Stomach smooth muscle (tissue), 2 donors: ENCODE data around the gene DCST1.

ENCODE experiments used
- H3K27ac ChIP-seq: one replicate; pipeline ENCODE4 v1.7.0; 2013; ENCODE audit warnings: mild to moderate bottlenecking, low read length, inconsistent platforms
- H3K27me3 ChIP-seq, 2 donors: one replicate each; pipeline ENCODE4 v1.7.0; 2013; ENCODE audit warnings: low read length in 2 of 2; ENCODE audit not compliant: insufficient read depth in 2 of 2, control insufficient read depth in 1 of 2
- H3K36me3 ChIP-seq, 2 donors: one replicate each; pipeline ENCODE4 v1.7.0; 2013; ENCODE audit warnings: low read length in 2 of 2; ENCODE audit not compliant: control insufficient read depth in 2 of 2, insufficient read depth in 2 of 2
- H3K4me1 ChIP-seq: one replicate; pipeline ENCODE4 v1.7.0; 2013; ENCODE audit warnings: low read length; ENCODE audit not compliant: control insufficient read depth, insufficient read depth
- H3K4me3 ChIP-seq, 2 donors: one replicate each; pipeline ENCODE4 v1.7.0; 2013; ENCODE audit warnings: low read length in 2 of 2
- H3K9ac ChIP-seq, 2 donors: one replicate each; pipeline ENCODE4 v1.7.0; 2013; ENCODE audit warnings: low read length in 2 of 2, mild to moderate bottlenecking in 1 of 2
- H3K9me3 ChIP-seq, 2 donors: one replicate each; pipeline ENCODE4 v1.7.0; 2013; ENCODE audit warnings: low read length in 2 of 2; ENCODE audit not compliant: control insufficient read depth in 2 of 2
- donor health status: healthy.
- donor health status: Pancreatic carcinoma.

DCST1 gene

DNA sequence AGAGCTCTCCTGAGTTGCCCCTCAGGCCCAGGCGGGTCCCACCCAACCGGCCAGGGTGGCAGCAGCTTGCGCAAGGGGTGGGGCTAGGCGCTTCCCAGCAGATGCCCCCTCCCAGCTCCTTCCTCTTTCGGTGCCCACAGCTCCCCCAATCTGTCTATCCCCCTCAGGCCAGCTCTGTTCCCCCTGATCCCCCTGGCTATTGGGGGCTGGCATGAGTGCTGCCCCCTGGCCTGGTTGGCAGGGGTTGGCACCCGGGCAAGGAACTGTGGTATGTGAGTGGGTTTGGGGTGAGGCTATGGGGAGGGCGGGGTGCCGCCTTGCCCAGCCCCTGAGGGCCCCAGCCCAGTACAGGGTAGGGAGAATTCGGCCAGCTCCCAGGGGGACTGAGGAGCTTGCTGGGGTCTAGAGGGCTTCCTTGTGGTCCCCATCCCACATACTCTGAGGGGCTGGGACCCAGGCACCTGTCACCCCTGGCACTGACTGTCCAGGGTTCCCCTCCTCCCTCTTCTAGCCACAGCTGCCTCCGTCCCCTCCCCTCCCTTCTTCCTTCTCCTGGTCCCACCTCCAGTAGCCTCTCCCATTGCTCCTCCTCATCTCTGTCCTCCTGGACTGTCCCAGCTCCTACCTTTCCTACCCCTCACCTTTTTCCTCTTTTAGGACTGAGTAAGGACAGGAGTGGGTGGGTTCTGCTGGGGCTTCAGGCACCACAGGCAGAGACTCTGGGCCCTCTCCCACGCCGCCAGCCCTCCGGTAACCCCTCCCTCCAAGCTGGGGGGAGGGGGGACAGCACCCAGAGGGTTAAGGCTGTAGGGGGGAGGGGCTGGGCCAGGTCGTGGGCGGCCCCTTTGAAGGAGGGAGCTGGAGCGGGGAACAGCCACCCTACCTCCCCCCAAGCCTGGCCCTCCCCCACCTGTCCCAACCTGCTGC lies 25.3 kb upstream of the DCST1 start:
- Histone ChIP-seq H3K9me3 (no peaks in the 10 kb centered on the region), H3K27me3 (no peaks in the 10 kb centered on the region), H3K4me3 (no peak overlapping the region), H3K27ac (peak overlapping the region; percentile 94), H3K4me1 (peaks cover 70% of the 10 kb centered on the region), H3K9ac (peak overlapping the region; percentile 21 to 48), H3K36me3 (no peaks in the 10 kb centered on the region)

DNA sequence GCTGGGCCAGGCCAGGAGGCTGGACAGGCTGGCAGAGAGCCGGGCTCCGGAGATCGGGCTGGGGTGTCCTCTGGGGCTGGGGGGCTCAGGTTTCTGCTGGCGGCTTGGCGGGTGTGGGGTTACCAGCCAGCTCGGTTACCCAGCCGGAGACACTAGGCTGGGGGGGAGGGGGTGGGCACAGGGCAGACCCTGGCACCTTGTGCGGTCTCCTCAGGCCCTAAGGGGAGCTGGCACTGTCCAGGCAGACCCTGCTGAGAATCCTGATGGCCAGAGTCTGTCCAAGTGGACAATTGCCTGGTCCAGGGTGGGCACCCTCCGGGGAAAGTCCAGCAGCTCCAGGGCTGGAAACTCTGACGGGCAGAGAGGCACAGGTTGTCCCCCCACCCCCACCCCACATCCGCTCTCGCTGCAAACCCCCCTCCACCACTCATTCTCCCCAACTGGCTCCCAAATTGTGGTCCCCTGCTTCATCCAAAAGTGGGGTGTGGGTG lies 24.4 kb upstream of the DCST1 start:
- Histone ChIP-seq H3K36me3 (no peaks in the 10 kb centered on the region), H3K27me3 (no peaks in the 10 kb centered on the region), H3K9me3 (no peaks in the 10 kb centered on the region), H3K4me3 (no peak overlapping the region), H3K9ac (no peak overlapping the region), H3K27ac (no peak overlapping the region), H3K4me1 (peaks cover 66% of the 10 kb centered on the region)

DNA sequence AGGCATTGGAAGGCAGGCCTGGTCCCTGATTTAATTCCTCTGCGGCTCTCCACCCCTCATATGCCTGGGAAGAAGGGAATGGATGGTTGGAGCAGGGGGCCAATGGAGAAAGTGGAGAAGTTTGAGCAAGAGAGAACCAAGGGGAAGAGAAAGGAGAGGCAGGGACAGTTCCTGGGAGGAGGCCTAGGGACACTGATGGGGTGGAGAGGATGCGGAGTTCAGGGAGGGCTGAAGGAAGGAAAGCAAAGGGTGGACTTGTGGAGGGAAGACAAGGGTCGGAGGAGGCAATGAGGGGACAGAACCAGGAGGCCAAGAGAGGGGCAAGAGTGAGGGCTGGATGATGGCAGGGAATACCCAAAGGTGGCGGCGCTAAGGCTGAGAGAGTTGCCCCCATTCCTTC lies 23.9 kb upstream of the DCST1 start:
- Histone ChIP-seq H3K4me1 (peaks cover 61% of the 10 kb centered on the region), H3K4me3 (no peak overlapping the region), H3K36me3 (no peaks in the 10 kb centered on the region), H3K27me3 (no peaks in the 10 kb centered on the region), H3K27ac (no peak overlapping the region), H3K9ac (no peak overlapping the region), H3K9me3 (no peaks in the 10 kb centered on the region)

DNA sequence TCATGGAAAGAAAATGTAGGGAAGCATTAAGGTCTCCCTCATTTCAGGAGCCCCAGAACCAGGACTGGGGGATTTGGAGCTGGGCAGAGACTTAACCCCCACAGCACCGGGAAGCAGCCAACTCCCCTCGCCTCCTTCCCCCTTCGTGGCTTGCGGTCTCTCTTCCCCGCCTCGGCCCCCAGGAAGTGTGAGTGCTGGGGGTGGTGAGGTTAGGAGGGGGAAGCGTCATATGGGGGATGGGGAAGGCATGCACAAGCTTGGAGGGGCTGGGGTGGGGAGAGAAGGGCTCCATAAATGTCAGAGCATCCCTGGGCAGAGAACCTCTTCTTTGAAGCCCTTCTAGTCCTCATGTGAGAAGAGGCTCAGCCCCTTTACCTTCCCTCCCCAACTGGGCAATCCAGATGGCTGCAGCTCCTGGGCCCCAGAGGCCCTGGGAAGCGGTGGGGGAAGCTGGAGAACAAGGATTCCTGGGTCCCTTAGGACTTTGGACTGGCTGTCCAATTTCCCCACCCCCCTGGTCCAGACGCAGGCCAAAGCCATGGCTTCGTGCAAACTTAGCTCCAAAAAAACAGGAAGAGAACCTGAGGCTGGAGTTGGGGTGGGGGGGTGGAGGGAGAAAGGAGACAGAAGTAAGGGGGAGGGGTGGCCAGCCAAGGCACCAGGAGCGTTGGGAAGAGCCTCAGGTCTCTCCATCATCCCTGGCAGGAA lies 23.3 kb upstream of the DCST1 start:
- Histone ChIP-seq H3K27ac (peak overlapping the region; percentile 55), H3K9me3 (no peaks in the 10 kb centered on the region), H3K4me1 (peaks cover 56% of the 10 kb centered on the region), H3K4me3 (no peak overlapping the region), H3K36me3 (no peaks in the 10 kb centered on the region), H3K27me3 (no peaks in the 10 kb centered on the region), H3K9ac (no peak overlapping the region)

DNA sequence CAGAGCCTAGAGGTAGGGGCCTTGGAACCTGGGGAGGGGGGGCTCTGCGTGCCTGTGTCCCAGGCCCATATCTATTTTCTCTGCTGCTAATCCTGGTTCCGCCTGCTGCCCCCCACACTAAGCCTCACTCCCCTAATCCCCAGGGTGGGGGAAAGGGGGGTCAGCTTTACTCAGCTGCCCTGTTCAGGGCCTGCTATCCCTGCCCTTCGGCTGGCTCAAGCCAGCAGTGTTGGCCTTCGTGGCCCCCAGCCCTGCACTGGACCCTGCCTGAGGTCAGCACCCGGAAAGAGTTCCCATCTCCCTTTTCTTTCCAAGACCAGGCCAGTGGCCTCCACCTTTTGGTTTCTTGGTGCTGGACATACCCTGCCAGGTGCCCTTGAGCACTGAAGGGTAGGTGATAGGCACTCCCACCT lies 22.6 kb upstream of the DCST1 start:
- H3K4me1 ChIP-seq = peaks cover 49% of the 10 kb centered on the region
- H3K9ac ChIP-seq = no peak overlapping the region
- H3K36me3 ChIP-seq = no peaks in the 10 kb centered on the region
- no peaks in the 10 kb centered on the region for H3K27me3 ChIP-seq
- H3K4me3 ChIP-seq = no peak overlapping the region
- no peaks in the 10 kb centered on the region for H3K9me3 ChIP-seq
- peak overlapping the region; percentile 55 for H3K27ac ChIP-seq

DNA sequence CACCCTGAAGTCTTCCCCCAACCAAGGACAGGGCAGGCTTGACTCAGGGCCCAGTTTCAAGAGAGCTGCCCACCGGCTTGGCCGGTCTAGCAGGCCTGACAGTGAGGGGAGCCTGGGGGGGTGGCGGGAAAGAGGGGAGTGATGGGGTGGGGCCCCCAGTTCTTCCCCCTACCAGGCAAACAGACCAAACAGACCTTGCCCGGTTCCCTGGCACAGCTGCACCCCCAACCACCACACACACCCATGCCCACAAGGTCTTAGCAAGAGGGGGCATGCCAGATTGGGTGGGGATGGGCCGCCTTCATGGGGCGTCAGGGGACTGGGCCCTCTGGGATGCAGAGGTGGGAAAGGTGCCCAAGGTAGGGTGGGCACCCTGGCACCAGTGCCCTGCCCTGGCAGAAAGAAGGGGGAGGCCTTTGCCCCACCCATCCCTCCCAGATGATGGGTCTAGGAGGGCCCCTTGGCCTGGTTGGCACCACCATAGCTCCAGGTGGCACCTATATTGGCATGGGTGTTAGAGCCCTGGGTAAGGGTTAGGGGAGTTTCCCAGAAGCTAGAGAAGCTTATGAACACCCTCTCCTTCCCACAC lies 22.1 kb upstream of the DCST1 start:
- Histone ChIP-seq H3K36me3 (no peaks in the 10 kb centered on the region), H3K27me3 (no peaks in the 10 kb centered on the region), H3K9me3 (no peaks in the 10 kb centered on the region), H3K27ac (peak overlapping the region; percentile 55), H3K9ac (no peak overlapping the region), H3K4me3 (peak overlapping the region in 1 of 2 donors; percentile 15), H3K4me1 (peaks cover 44% of the 10 kb centered on the region)

DNA sequence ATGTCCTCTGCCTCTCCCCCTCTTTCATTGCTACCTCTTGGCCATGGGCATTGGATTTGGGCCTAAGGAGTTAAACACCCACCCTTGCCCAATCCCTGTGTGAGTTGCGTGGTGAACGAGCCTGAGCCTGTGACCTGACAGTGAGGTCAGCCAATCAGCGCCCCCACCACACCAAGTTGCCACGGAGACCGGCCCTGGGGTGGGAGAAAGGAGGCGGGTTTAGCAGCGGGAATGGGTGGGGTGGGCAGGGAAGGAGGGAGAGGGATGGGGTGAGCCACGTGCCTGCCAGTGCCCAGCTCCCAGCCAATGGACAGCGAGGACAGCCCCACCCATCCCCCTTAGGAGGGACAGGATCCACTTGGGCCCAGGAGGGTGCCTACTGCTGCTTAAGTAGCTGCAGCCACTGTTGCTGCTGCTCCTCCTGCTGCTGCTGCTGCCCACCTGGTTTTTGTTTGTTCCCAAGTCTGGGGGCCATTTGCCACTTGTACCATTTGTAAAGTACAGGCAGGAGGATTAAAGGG lies 21.5 kb upstream of the DCST1 start:
- Histone ChIP-seq H3K27ac (peak overlapping the region; percentile 55), H3K36me3 (no peaks in the 10 kb centered on the region), H3K4me3 (peak overlapping the region in 1 of 2 donors; percentile 15), H3K27me3 (no peaks in the 10 kb centered on the region), H3K9ac (no peak overlapping the region), H3K4me1 (peaks cover 43% of the 10 kb centered on the region), H3K9me3 (no peaks in the 10 kb centered on the region)

DNA sequence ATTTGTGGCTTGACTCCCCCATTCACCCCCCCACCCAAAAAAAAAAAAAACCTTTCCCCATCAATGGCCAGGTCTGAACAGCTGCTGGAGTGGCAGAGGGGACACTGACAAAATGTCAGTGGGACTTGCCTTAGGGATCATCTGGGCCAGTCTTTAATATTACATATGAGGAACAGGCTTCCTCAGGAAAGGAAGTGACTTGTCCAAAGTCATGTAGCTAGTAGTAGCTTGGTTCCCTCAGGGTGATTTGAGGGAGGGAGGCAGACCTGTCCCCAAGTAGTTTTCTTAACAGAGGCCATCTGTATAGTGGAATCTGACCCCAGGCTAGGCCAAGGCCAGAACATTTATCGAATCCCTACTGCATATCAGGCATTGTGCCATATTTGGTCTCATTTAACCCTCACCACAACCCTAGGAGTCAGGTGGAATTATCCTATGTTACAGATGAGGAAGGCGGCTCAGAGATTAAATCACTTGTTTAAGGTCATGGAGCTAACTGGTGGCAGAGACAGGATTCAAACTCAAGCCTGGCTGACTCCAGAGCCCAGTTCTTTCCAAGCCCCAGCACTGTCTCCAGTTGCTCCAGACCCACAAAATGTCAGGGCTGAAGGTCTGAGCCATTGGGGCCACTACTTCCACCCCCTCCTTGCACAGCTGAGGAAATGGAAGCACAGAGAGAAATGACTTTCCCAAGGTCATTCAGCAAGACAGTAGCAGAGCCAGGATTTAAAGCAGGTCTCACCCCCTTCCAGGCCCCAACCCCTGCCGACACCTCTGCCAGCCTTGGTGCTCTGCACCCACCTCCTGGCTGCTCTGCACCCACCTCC lies 20.6 kb upstream of the DCST1 start:
- H3K9ac ChIP-seq = no peak overlapping the region
- H3K9me3 ChIP-seq = no peaks in the 10 kb centered on the region
- no peaks in the 10 kb centered on the region for H3K27me3 ChIP-seq
- H3K4me3 ChIP-seq = no peak overlapping the region
- no peaks in the 10 kb centered on the region for H3K36me3 ChIP-seq
- peak overlapping the region; percentile 18 for H3K27ac ChIP-seq
- H3K4me1 ChIP-seq = peaks cover 43% of the 10 kb centered on the region

DNA sequence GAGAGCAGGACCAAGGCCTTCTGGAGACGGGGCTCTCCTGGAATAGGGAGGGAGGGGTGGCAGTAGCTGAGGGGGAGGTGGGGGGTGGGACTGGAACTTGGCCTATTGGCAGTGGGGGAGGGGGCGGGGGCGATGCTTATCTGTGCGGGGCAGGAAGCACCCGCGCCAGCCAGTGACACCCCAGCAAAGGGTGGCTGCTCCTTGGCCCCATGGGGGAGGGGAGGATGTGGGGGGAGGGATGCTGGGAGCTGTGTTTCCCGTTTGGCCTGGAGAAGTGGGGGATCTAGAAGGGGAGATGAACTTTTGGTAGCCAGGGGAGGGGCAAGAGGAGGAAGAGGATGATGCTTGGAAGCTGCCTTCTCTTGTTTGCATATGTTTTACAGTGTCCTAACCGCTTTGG lies 20.0 kb upstream of the DCST1 start:
- Histone ChIP-seq H3K27ac (peak overlapping the region; percentile 18), H3K4me1 (peaks cover 37% of the 10 kb centered on the region), H3K36me3 (no peaks in the 10 kb centered on the region), H3K27me3 (no peaks in the 10 kb centered on the region), H3K9me3 (no peaks in the 10 kb centered on the region), H3K9ac (no peak overlapping the region), H3K4me3 (no peak overlapping the region)
